GM18508 (cell line): ENCODE data around the gene RABGAP1.

ENCODE experiments used
- ATAC-seq: cut with Tn5 transposase; IDR thresholded peaks from one replicate; pipeline ENCODE4 v1.9.1; 2021; ENCODE audit warnings: moderate number of reproducible peaks; ENCODE audit not compliant: insufficient read depth, unreplicated experiment

Gene RABGAP1

DNA sequence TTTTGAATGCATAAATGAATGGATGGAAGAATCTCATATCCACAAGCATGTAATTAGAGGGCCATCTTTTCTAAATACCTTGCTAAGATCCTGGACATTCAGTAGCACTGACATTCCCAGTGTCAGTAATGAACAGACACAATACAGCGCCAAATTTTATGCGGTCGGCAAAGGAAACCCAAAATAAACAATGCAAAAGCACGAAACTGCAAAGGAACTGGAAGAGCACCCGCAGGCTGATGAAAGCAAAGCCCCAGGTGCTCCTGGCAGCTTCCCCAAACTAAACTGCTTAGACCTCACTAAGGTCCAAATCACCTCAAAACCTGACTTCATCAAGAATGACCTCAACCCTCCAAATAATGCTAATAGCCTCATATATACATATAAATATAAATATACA lies 194.6 kb downstream of the RABGAP1 start:
- no peak for ATAC-seq

DNA sequence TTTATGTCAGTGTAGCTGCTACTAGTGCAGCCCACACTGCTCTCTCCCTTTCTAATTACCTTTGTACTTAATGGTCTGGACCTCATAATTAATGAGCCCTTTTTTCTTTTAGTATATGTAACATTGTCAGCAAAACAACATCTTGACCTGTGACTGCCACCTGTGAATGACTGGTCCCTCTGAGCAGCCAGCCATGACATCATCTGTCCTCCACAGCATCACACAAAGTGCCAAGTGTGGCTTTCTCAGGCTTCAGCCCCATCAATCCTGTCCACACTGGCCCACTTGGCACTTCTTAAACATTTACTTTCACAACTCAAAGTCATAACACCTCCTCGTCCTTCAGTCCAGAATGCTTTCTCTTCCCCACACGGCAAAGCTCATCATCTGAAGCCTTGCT lies 197.3 kb downstream of the RABGAP1 start:
- no peak for ATAC-seq

DNA sequence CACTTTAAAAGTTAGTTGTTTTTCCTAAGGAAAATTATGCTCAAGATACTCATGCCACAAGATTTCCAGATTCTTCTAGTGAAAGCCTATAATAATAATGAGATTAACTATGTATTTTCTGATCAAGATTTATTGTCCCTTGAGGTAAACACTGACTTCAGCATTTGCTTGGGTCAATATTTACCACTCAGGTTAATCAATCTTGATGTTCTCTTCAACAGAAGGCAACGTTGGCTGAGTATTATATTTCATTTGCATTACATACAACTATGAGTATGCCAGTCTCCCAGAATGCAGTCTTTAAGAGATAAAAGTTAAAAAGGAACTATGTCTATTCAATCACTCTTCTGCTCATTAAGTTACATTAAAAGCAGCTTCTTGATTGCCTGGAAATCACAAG lies 208.2 kb downstream of the RABGAP1 start:
- ATAC-seq = no peak

DNA sequence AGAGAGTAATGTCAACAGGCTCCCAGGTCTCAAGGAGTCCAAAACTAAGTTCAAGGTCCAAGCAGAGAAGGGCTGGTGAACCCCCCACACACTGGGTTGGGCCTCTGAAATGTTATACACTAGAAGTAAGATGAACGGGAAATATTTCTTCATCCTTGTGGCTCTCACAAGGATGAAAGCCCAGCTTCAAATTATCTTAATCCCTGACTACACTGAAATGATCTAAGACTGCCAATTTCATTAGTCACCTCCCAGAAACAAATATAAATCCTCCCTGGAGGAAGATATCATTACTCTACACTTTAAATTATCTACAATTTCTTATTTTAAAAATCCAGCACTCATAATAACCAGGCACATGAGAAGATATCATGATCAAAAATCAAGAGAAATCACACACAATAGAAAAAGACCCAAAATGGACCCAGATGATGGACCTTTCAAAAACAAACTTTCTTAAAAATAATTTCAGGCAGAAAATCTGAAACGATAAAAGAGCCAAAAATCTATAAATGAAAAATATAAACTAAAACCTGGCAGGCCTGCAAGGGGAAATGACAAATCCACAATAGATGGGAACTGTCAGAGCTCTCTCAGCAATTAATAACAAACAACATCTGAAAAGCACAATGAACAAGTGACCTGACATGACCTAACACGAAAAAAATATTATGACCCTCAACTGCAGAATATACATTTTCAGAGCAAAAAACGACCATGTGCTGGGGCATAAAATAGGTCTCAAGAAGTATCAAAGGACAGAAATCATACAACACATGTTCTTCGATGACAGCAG lies 210.1 kb downstream of the RABGAP1 start:
- no peak for ATAC-seq
